Activated CD4-positive, alpha-beta T cell treated with anti-CD3 and anti-CD28 coated beads, Interleukin-2, amount 10 ng/mL, durations not matched to agents 7 days and 5 days (primary cell): Measurements from ENCODE around the gene MCU. TPM values are rescaled to one million over a fixed set of nuclear protein-coding genes. Genes with fewer than 3 reads are reported as not detected.
"Not testable (repeated sequence)": the region's sequence is repeated elsewhere in the genome, so short reads cannot be mapped to it uniquely, and the experiment has no call there.

Experiments used
- CTCF ChIA-PET: fragments of 350-600 bp; sonication (Branson Sonifier 250); formaldehyde crosslinking; loops from one replicate; lab custom pipeline; 2021; ENCODE audit warnings: antibody characterized with exemption; lab: Charles Lee
- POLR2A ChIA-PET: fragments of 350-600 bp; sonication (Branson Sonifier 250); formaldehyde crosslinking; loops from one replicate; lab custom pipeline; 2021; ENCODE audit warnings: antibody characterized with exemption; lab: Charles Lee
- DNase-seq: peaks from one replicate; pipeline ENCODE4 v3.0.0-alpha.2; 2020
- H3K27ac Mint-ChIP-seq: one replicate; pipeline ENCODE4 v1.8.0; 2021; ENCODE audit warnings: mild to moderate bottlenecking, moderate library complexity, mixed read lengths
- H3K27me3 Mint-ChIP-seq: one replicate; pipeline ENCODE4 v1.8.0; 2021; ENCODE audit warnings: mixed read lengths
- H3K36me3 Mint-ChIP-seq: one replicate; pipeline ENCODE4 v1.8.0; 2021; ENCODE audit warnings: low read depth, mixed read lengths
- H3K4me1 Mint-ChIP-seq: one replicate; pipeline ENCODE4 v1.8.0; 2021; ENCODE audit warnings: mixed read lengths
- H3K4me3 Mint-ChIP-seq: one replicate; pipeline ENCODE4 v1.8.0; 2021; ENCODE audit warnings: mild to moderate bottlenecking, moderate library complexity, mixed read lengths
- H3K9me3 Mint-ChIP-seq: one replicate; pipeline ENCODE4 v1.8.0; 2021; ENCODE audit warnings: mixed read lengths
- total RNA-seq, 2 experiments: library from RNA; stranded (reverse); gene quantifications; one replicate each; pipeline ENCODE4 v1.2.3, GENCODE V29; 2021

Gene MCU
- total RNA-seq, 2 experiments from 2014 or later = 11.7 to 13.4 TPM

- ChIA-PET CTCF (interaction anchor here (0.6 to 0.7 kb wide), 3 partner anchors 270 to 362 kb away, joined by 3 to 4 read pairs (median 3); no protein-coding TSS in a partner anchor), POLR2A (no interaction called here)
- Mint-ChIP-seq H3K27ac (no peak overlapping the region), H3K4me3 (no peak overlapping the region), H3K27me3 (no peaks in the 10 kb centered on the region), H3K36me3 (peaks cover 21% of the 10 kb centered on the region), H3K4me1 (peaks cover 13% of the 10 kb centered on the region), H3K9me3 (no peaks in the 10 kb centered on the region)
- DNase-seq = no peak
Observed at GRCh38 chr10:72888151-72888638, 196.3 kb downstream of the MCU start.

DNA sequence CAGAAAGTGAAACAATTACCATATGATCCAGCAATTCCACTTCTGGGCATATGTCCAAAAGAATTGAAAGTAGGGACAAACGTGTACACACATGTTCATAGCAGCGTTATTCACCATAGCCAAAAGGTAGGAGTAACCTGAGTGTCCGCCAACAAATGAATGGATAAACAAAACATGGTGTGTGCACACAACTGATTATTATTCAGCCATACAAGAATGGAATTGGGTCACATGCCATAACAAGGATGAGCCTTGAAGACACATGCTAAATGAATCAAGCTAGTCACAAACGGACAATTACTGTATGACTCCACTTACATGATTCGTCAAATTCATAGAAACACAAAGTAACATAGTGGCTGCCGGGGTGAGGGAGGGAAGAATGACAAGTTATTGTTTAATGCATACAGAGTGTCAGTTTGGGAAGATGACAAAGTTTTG, 197.5 kb downstream of the MCU start:
- H3K36me3 Mint-ChIP-seq = peaks cover 21% of the 10 kb centered on the region
- peaks cover 3% of the 10 kb centered on the region for H3K27me3 Mint-ChIP-seq
- peaks cover 13% of the 10 kb centered on the region for H3K4me1 Mint-ChIP-seq
- ChIA-PET CTCF (no interaction called here), POLR2A (no interaction called here)
- no peak overlapping the region for H3K27ac Mint-ChIP-seq
- no peak for DNase-seq
- H3K9me3 Mint-ChIP-seq = no peaks in the 10 kb centered on the region
- no peak overlapping the region for H3K4me3 Mint-ChIP-seq

DNA sequence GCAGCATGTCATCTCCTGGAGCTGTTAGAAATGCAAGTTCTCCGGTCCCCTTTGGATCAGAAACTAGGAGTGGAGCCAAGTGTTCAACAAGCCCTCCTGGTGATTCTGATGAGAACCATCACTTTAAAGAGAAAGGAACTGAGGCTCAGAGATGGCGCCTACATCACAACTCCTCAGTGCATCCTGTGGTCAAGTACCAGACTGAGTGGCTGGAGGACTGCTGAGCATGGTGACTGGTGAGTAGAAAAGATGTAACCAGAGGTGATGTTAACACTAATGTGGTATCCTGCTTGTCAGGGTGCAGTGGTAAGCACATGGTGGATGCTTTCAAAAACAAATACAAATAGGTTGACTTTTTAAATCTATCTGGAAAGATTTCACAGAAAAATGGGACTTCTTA, 198.1 kb downstream of the MCU start:
- Mint-ChIP-seq H3K27ac (no peak overlapping the region), H3K27me3 (peaks cover 3% of the 10 kb centered on the region), H3K9me3 (no peaks in the 10 kb centered on the region), H3K36me3 (peaks cover 21% of the 10 kb centered on the region), H3K4me3 (no peak overlapping the region), H3K4me1 (peaks cover 13% of the 10 kb centered on the region)
- DNase-seq = no peak
- ChIA-PET POLR2A (no interaction called here), CTCF (no interaction called here)

DNA sequence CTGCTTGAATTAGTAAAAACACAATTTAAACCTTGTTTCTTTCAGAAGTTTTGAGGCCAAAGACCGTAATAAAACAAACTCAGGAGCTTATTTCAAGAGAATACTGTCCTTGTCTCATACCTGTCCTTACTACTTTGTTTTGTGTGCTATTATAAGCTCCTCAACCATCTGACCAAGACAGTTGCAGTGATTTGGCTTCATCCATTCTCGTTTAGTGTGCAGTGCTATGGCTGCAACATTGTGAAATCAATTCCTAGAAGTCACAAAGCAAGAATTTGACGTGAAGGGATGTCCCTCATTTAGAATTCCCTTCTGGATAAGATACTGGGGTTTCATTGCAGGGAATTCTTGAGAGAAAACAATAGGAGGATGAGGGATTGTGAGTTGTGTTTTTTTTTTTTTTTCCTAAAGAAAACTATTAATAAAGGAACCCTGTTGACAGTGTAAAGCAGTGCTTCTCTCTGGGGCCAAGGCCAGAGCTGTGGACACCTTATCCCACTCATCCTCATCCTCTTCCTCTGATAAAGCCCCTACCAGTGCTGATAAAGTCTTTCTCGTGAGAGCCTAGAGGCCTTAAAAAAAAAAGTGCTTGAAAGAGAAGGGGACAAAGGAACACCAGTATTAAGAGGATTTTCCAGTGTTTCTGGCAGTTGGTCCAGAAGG, 201.3 kb downstream of the MCU start, which contains the start of gene OIT3:
TSS of gene OIT3 (plus strand) at position 604 of the 663 bp plus-strand sequence. CDS start 60 bp downstream, outside the sequence.
- no peak within 1 kb of the TSS for H3K4me3 Mint-ChIP-seq
- no peaks in the 10 kb centered on the region for H3K9me3 Mint-ChIP-seq
- POLR2A ChIA-PET = no interaction called here
- peaks cover 2% of the 10 kb centered on the region for H3K4me1 Mint-ChIP-seq
- no peak for DNase-seq
- CTCF ChIA-PET = no interaction called here
- no peak within 1 kb of the TSS for H3K27ac Mint-ChIP-seq
- peaks cover 6% of the 10 kb centered on the region for H3K27me3 Mint-ChIP-seq
- H3K36me3 Mint-ChIP-seq = peaks cover 3% of the 10 kb centered on the region

DNA sequence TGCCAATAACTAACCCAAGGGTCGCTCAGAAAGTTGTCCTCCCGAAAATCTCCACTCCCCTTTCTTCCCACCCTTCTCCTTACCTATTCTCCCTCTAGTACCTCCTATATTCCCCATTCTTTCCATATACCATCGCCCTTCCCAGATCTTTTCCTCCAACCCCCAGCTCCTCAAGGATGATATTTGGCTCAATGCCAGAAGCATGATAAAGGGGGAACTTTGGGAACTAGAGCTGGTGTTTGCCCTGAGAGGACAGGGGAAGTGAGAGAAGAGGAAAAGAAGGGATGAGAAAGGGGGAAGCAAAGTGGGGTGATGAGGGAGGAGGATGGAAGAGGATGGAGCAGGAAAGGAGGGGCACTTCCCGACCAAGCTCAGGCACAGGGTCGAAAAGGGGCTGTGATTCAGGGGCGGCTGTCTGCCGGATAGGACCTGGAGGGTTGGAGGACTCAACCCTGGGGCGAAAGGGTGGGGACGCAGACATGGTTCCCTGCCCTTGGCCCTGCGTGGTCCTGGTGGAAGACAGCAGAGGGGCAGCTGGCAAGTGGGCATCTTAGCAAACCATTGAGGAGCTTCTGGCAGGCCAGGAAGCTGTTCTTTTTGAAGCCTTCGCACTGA, 203.4 kb downstream of the MCU start:
- no peak overlapping the region for H3K27ac Mint-ChIP-seq
- H3K36me3 Mint-ChIP-seq = no peaks in the 10 kb centered on the region
- CTCF ChIA-PET = no interaction called here

DNA sequence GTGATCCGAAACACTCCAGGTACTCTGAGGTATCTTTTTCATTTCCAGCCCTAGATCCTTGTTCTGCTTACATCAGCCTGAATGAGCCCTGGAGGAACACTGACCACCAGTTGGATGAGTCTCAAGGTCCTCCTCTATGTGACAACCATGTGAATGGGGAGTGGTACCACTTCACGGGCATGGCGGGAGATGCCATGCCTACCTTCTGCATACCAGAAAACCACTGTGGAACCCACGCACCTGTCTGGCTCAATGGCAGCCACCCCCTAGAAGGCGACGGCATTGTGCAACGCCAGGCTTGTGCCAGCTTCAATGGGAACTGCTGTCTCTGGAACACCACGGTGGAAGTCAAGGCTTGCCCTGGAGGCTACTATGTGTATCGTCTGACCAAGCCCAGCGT, 206.7 kb downstream of the MCU start:
- ChIA-PET CTCF (no interaction called here), POLR2A (no interaction called here)
- peaks cover 6% of the 10 kb centered on the region for H3K27me3 Mint-ChIP-seq
- no peak overlapping the region for H3K4me3 Mint-ChIP-seq
- H3K27ac Mint-ChIP-seq = no peak overlapping the region
- no peak for DNase-seq
- no peaks in the 10 kb centered on the region for H3K4me1 Mint-ChIP-seq
- no peaks in the 10 kb centered on the region for H3K36me3 Mint-ChIP-seq
- no peaks in the 10 kb centered on the region for H3K9me3 Mint-ChIP-seq

More for the DNA sequence above, 203.4 kb downstream of the MCU start:
- DNase-seq = no peak
- Mint-ChIP-seq H3K9me3 (no peaks in the 10 kb centered on the region), H3K4me3 (no peak overlapping the region), H3K27me3 (peaks cover 6% of the 10 kb centered on the region), H3K4me1 (no peaks in the 10 kb centered on the region)
- POLR2A ChIA-PET = no interaction called here

- DNase-seq = no peak
- ChIA-PET POLR2A (no interaction called here), CTCF (no interaction called here)
- Mint-ChIP-seq H3K4me3 (no peak overlapping the region), H3K4me1 (no peaks in the 10 kb centered on the region), H3K9me3 (no peaks in the 10 kb centered on the region), H3K27ac (no peak overlapping the region), H3K36me3 (no peaks in the 10 kb centered on the region), H3K27me3 (peaks cover 3% of the 10 kb centered on the region)
Observed at GRCh38 chr10:72899545-72899944, 207.6 kb downstream of the MCU start.

DNA sequence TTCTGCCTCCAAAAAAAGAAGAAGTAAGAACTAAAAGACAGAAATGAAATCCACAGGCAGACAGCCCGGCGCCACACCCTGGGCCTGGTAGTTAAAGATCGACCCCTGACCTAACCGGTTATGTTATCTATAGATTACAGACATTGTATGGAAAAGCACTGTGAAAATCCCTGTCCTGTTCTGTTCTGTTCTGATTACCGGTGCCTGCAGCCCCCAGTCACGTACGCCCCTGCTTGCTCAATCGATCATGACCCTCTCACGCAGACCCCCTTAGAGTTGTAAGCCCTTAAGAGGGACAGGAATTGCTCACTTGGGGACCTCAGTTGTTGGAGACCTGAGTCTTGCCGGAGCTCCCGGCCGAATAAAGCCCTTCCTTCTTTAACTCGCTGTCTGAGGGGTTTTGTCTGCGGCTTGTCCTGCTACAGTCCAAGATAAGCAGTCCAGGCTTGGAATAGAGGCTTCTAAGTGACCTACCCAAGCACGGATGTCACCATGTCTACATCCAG, 212.1 kb downstream of the MCU start:
- H3K9me3 Mint-ChIP-seq, H3K27ac Mint-ChIP-seq, DNase-seq, H3K4me1 Mint-ChIP-seq, H3K36me3 Mint-ChIP-seq, H3K27me3 Mint-ChIP-seq, H3K4me3 Mint-ChIP-seq, POLR2A ChIA-PET, CTCF ChIA-PET: not testable (repeated sequence)

DNA sequence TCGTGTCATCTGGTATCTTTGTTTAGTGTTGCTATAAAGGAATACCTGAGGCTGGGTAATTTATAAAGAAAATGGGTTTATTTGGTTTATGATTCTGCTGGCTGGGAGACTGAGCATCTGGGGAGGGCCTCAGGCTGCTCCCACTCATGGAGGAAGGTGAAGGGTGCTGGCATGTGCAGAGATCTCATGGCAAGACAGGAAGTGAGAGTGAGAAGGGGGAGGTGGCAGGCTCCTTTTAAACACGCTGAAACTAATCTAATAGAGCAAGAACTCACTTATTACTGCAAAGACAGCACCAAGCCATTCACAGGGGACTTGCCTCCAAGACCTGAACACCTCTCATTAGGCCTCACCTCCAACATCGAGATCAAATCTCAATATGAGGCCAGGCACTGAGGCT, 212.9 kb downstream of the MCU start:
- ChIA-PET CTCF (no interaction called here), POLR2A (no interaction called here)
- H3K27ac Mint-ChIP-seq = no peak overlapping the region
- no peaks in the 10 kb centered on the region for H3K27me3 Mint-ChIP-seq
- no peaks in the 10 kb centered on the region for H3K4me1 Mint-ChIP-seq
- no peak for DNase-seq
- no peaks in the 10 kb centered on the region for H3K36me3 Mint-ChIP-seq
- H3K9me3 Mint-ChIP-seq = no peaks in the 10 kb centered on the region
- no peak overlapping the region for H3K4me3 Mint-ChIP-seq

- no peak for DNase-seq
- H3K4me1 Mint-ChIP-seq = no peaks in the 10 kb centered on the region
- H3K4me3 Mint-ChIP-seq = no peak overlapping the region
- no peaks in the 10 kb centered on the region for H3K27me3 Mint-ChIP-seq
- POLR2A ChIA-PET = no interaction called here
- CTCF ChIA-PET = no interaction called here
- H3K9me3 Mint-ChIP-seq = no peaks in the 10 kb centered on the region
- no peaks in the 10 kb centered on the region for H3K36me3 Mint-ChIP-seq
- H3K27ac Mint-ChIP-seq = no peak overlapping the region
Observed at GRCh38 chr10:72906446-72906845, 214.5 kb downstream of the MCU start.

GRCh38 chr10:72910705-72911104, 218.8 kb downstream of the MCU start:
- CTCF ChIA-PET = interaction anchor here (1.6 kb wide), 1 partner anchor 13 kb away, joined by 5 read pairs; no protein-coding TSS in a partner anchor
- Mint-ChIP-seq H3K4me3 (no peak overlapping the region), H3K27ac (no peak overlapping the region), H3K4me1 (no peaks in the 10 kb centered on the region), H3K36me3 (no peaks in the 10 kb centered on the region), H3K9me3 (no peaks in the 10 kb centered on the region), H3K27me3 (no peaks in the 10 kb centered on the region)
- no peak for DNase-seq
- POLR2A ChIA-PET = no interaction called here

- Mint-ChIP-seq H3K4me3 (no peak overlapping the region), H3K4me1 (no peaks in the 10 kb centered on the region), H3K27ac (no peak overlapping the region), H3K9me3 (no peaks in the 10 kb centered on the region), H3K36me3 (no peaks in the 10 kb centered on the region), H3K27me3 (no peaks in the 10 kb centered on the region)
- POLR2A ChIA-PET = no interaction called here
- CTCF ChIA-PET = no interaction called here
- no peak for DNase-seq
Observed at GRCh38 chr10:72911758-72912157, 219.8 kb downstream of the MCU start.

- Mint-ChIP-seq H3K27me3 (peaks cover 1% of the 10 kb centered on the region), H3K9me3 (no peaks in the 10 kb centered on the region), H3K4me1 (no peaks in the 10 kb centered on the region), H3K4me3 (no peak overlapping the region), H3K36me3 (no peaks in the 10 kb centered on the region), H3K27ac (no peak overlapping the region)
- DNase-seq = no peak
- ChIA-PET POLR2A (no interaction called here), CTCF (no interaction called here)
Observed at GRCh38 chr10:72912736-72913135, 220.8 kb downstream of the MCU start.
